Trophoblast cell (in vitro differentiated cells and primary cell): ENCODE data around the gene C1QTNF3.

Source experiments
- DNase-seq, 2 donors: peaks; one replicate each; pipeline ENCODE4 v3.0.0-alpha.2; 2016
- H2AFZ ChIP-seq: 2 replicates; pipeline ENCODE4 v1.6.1; 2013; ENCODE audit warnings: low read length, moderate library complexity, mild to moderate bottlenecking; ENCODE audit not compliant: insufficient read depth, poor library complexity
- H2AK5ac ChIP-seq: 2 replicates; pipeline ENCODE4 v1.6.1; 2013; ENCODE audit warnings: mild to moderate bottlenecking, low read length
- H2BK120ac ChIP-seq: 2 replicates; pipeline ENCODE4 v1.6.1; 2013; ENCODE audit warnings: low read length, mild to moderate bottlenecking, moderate library complexity; ENCODE audit not compliant: insufficient read depth, poor library complexity
- H2BK12ac ChIP-seq: 2 replicates; pipeline ENCODE4 v1.6.1; 2013; ENCODE audit warnings: mild to moderate bottlenecking, low read length, moderate library complexity
- H2BK5ac ChIP-seq: 2 replicates; pipeline ENCODE4 v1.6.1; 2013; ENCODE audit warnings: low read length, low read depth, moderate library complexity, mild to moderate bottlenecking; ENCODE audit not compliant: poor library complexity
- H3K14ac ChIP-seq: 2 replicates; pipeline ENCODE4 v1.6.1; 2013; ENCODE audit warnings: mild to moderate bottlenecking, low read length
- H3K18ac ChIP-seq: 2 replicates; pipeline ENCODE4 v1.6.1; 2013; ENCODE audit warnings: mild to moderate bottlenecking, low read length
- H3K23ac ChIP-seq: 2 replicates; pipeline ENCODE4 v1.6.1; 2013; ENCODE audit warnings: low read length
- H3K27ac ChIP-seq: 2 replicates; pipeline ENCODE4 v1.5.1; 2013; ENCODE audit warnings: low read depth, mild to moderate bottlenecking, inconsistent platforms, low read length, moderate library complexity
- H3K27me3 ChIP-seq: 2 replicates; pipeline ENCODE4 v1.6.1; 2013; ENCODE audit warnings: inconsistent platforms, mild to moderate bottlenecking, low read length, moderate library complexity; ENCODE audit not compliant: insufficient read depth
- H3K36me3 ChIP-seq, 2 experiments: 1 replicate in 1 of 2; 2 replicates in 1 of 2; pipeline ENCODE4 v1.6.1; 2013; ENCODE audit warnings: low read length in 2 of 2, mild to moderate bottlenecking in 2 of 2, moderate library complexity in 1 of 2; ENCODE audit not compliant: insufficient read depth in 2 of 2, control insufficient read depth in 1 of 2
- H3K4ac ChIP-seq: 2 replicates; pipeline ENCODE4 v1.6.1; 2013; ENCODE audit warnings: low read depth, mild to moderate bottlenecking, low read length, moderate library complexity
- H3K4me1 ChIP-seq, 2 experiments: 1 replicate in 1 of 2; 2 replicates in 1 of 2; pipeline ENCODE4 v1.6.1; 2013; ENCODE audit warnings: low read length in 2 of 2, mild to moderate bottlenecking in 2 of 2, moderate library complexity in 1 of 2; ENCODE audit not compliant: insufficient read depth in 2 of 2, control insufficient read depth in 1 of 2
- H3K4me2 ChIP-seq: 2 replicates; pipeline ENCODE4 v1.6.1; 2013; ENCODE audit warnings: inconsistent platforms, mild to moderate bottlenecking, low read length, moderate library complexity
- H3K4me3 ChIP-seq: 2 replicates; pipeline ENCODE4 v1.5.1; 2013; ENCODE audit warnings: mild to moderate bottlenecking, low read depth, low read length, inconsistent platforms
- H3K79me1 ChIP-seq: one replicate; pipeline ENCODE4 v1.6.1; 2013; ENCODE audit warnings: low read length
- H3K79me2 ChIP-seq: 2 replicates; pipeline ENCODE4 v1.6.1; 2013; ENCODE audit warnings: low read length, mild to moderate bottlenecking; ENCODE audit not compliant: control insufficient read depth, insufficient read depth, poor library complexity
- H3K9ac ChIP-seq: 2 replicates; pipeline ENCODE4 v1.6.1; 2013; ENCODE audit warnings: mild to moderate bottlenecking, low read length
- H3K9me3 ChIP-seq: 2 replicates; pipeline ENCODE4 v1.6.1; 2013; ENCODE audit warnings: low read depth, mild to moderate bottlenecking, control low read depth, inconsistent platforms, low read length; ENCODE audit not compliant: insufficient read depth
- H4K12ac ChIP-seq: 2 replicates; pipeline ENCODE4 v1.6.1; 2013; ENCODE audit warnings: low read depth, mild to moderate bottlenecking, low read length, moderate library complexity
- H4K8ac ChIP-seq: 2 replicates; pipeline ENCODE4 v1.6.1; 2013; ENCODE audit warnings: low read depth, mild to moderate bottlenecking, low read length, moderate library complexity
- H4K91ac ChIP-seq: one replicate; pipeline ENCODE4 v1.6.1; 2013; ENCODE audit warnings: low read depth, mild to moderate bottlenecking, low read length, moderate library complexity
- WGBS: extraction: QIAGEN DNeasy Blood & Tissue Kit; methylation state at CpG from one replicate; pipeline ENCODE4 v1.1.7; 2013; ENCODE audit warnings: missing lambda C conversion rate; ENCODE audit not compliant: insufficient read length, insufficient coverage; ENCODE audit errors: extremely low coverage; 5-methylcytosine and 5-hydroxymethylcytosine counted together

Gene C1QTNF3

GRCh38 chr5:34047143-34047542 lies 4.1 kb upstream of the C1QTNF3 start:
- Histone ChIP-seq H2BK5ac (no peak overlapping the region), H4K91ac (no peak overlapping the region), H3K4me2 (no peak overlapping the region), H3K9me3 (peaks cover 2% of the 10 kb centered on the region), H2BK12ac (no peak overlapping the region), H3K9ac (no peak overlapping the region), H3K79me2 (no peaks in the 10 kb centered on the region), H4K8ac (no peak overlapping the region), H3K4ac (no peak overlapping the region), H3K27ac (no peak overlapping the region), H3K18ac (no peak overlapping the region), H2BK120ac (no peak overlapping the region), H2AK5ac (no peak overlapping the region), H3K79me1 (no peaks in the 10 kb centered on the region), H3K14ac (no peak overlapping the region), H3K4me3 (no peak overlapping the region), H4K12ac (no peak overlapping the region), H3K23ac (no peak overlapping the region), H3K4me1 (no peaks in the 10 kb centered on the region), H3K36me3 (no peaks in the 10 kb centered on the region), H2AFZ (no peak overlapping the region), H3K27me3 (no peaks in the 10 kb centered on the region)
- DNase-seq = no peak
- no CpG with 5 or more reads among the region's 4 CpGs for WGBS

GRCh38 chr5:34045996-34046395 lies 3.0 kb upstream of the C1QTNF3 start:
- Histone ChIP-seq H3K23ac (no peak overlapping the region), H3K36me3 (no peaks in the 10 kb centered on the region), H3K18ac (no peak overlapping the region), H2BK12ac (no peak overlapping the region), H3K9ac (no peak overlapping the region), H3K14ac (no peak overlapping the region), H3K4ac (no peak overlapping the region), H3K4me2 (no peak overlapping the region), H4K12ac (no peak overlapping the region), H2BK5ac (no peak overlapping the region), H2BK120ac (no peak overlapping the region), H4K8ac (no peak overlapping the region), H3K4me1 (no peaks in the 10 kb centered on the region), H3K27me3 (no peaks in the 10 kb centered on the region), H3K79me2 (no peaks in the 10 kb centered on the region), H3K79me1 (no peaks in the 10 kb centered on the region), H2AK5ac (no peak overlapping the region), H3K9me3 (peaks cover 2% of the 10 kb centered on the region), H3K27ac (no peak overlapping the region), H4K91ac (no peak overlapping the region), H3K4me3 (no peak overlapping the region), H2AFZ (no peak overlapping the region)
- no peak for DNase-seq

- H3K14ac ChIP-seq = no peak overlapping the region
- no peak overlapping the region for H3K9ac ChIP-seq
- H3K4me2 ChIP-seq = no peak overlapping the region
- H3K9me3 ChIP-seq = peaks cover 2% of the 10 kb centered on the region
- H2BK120ac ChIP-seq = no peak overlapping the region
- no peak overlapping the region for H2BK5ac ChIP-seq
- H3K27ac ChIP-seq = no peak overlapping the region
- H3K4me3 ChIP-seq = no peak overlapping the region
- no peaks in the 10 kb centered on the region for H3K36me3 ChIP-seq
- H3K79me1 ChIP-seq = no peaks in the 10 kb centered on the region
- no peaks in the 10 kb centered on the region for H3K4me1 ChIP-seq
- WGBS = no CpG with 5 or more reads among the region's 3 CpGs
- H2BK12ac ChIP-seq = no peak overlapping the region
- H3K18ac ChIP-seq = no peak overlapping the region
- no peak overlapping the region for H3K23ac ChIP-seq
- no peak overlapping the region for H3K4ac ChIP-seq
- no peak overlapping the region for H4K8ac ChIP-seq
- no peak overlapping the region for H4K12ac ChIP-seq
- no peak for DNase-seq
- no peaks in the 10 kb centered on the region for H3K79me2 ChIP-seq
- H2AK5ac ChIP-seq = no peak overlapping the region
- H3K27me3 ChIP-seq = no peaks in the 10 kb centered on the region
- no peak overlapping the region for H4K91ac ChIP-seq
- no peak overlapping the region for H2AFZ ChIP-seq
Measured at GRCh38 chr5:34045023-34045422, 2.0 kb upstream of the C1QTNF3 start.

GRCh38 chr5:34042321-34042720 lies 692 bp downstream of the C1QTNF3 start:
- Histone ChIP-seq H2BK5ac (no peak overlapping the region), H3K27me3 (no peaks in the 10 kb centered on the region), H3K18ac (no peak overlapping the region), H3K14ac (no peak overlapping the region), H4K12ac (no peak overlapping the region), H3K9me3 (peaks cover 2% of the 10 kb centered on the region), H3K23ac (no peak overlapping the region), H2BK120ac (no peak overlapping the region), H4K8ac (no peak overlapping the region), H2AFZ (no peak overlapping the region), H3K27ac (no peak overlapping the region), H3K79me1 (no peaks in the 10 kb centered on the region), H3K36me3 (no peaks in the 10 kb centered on the region), H3K4me2 (no peak overlapping the region), H3K79me2 (no peaks in the 10 kb centered on the region), H2BK12ac (no peak overlapping the region), H3K4ac (no peak overlapping the region), H3K9ac (no peak overlapping the region), H3K4me3 (no peak overlapping the region), H4K91ac (no peak overlapping the region), H2AK5ac (no peak overlapping the region), H3K4me1 (peaks cover 0 to 3% of the 10 kb centered on the region in 2 experiments)
- no peak for DNase-seq
- no CpG with 5 or more reads among the region's 7 CpGs for WGBS
